Stimulated activated CD4-positive, alpha-beta T cell treated with anti-CD3 and anti-CD28 coated beads, Interleukin-12 subunit alpha, Interleukin-12 subunit beta, amount 100 ng/mL, for 48 hours (primary cell): ENCODE results near the gene DUSP12.
A peak's percentile ranks its signal among the peaks of the same experiment; 100 is the strongest.
"Not testable (repeated sequence)": the region's sequence is repeated elsewhere in the genome, so short reads cannot be mapped to it uniquely, and the experiment has no call there.

Experiments
- DNase-seq, 3 donors: peaks; one replicate each; pipeline ENCODE4 v3.0.0-alpha.2; 2020; ENCODE audit warnings: low read depth in 2 of 3, low spot score in 1 of 3

Gene DUSP12

GRCh38 chr1:161749509-161750407 is at the start of gene DUSP12:
Gene DUSP12 (plus strand): TSS chr1:161749786. CDS start chr1:161749802, 16 bp downstream.
- peak; percentile 82 to 86 (median 85) for DNase-seq

- no peak for DNase-seq
Observed at GRCh38 chr1:161702250-161702649, 47.3 kb upstream of the DUSP12 start.

GRCh38 chr1:161705537-161705936 is 44.0 kb upstream of the DUSP12 start:
- no peak for DNase-seq

- DNase-seq: no peak
Observed at GRCh38 chr1:161706113-161706481, 43.5 kb upstream of the DUSP12 start.

- no peak for DNase-seq
Observed at GRCh38 chr1:161706482-161707347, 42.9 kb upstream of the DUSP12 start, which contains the start of gene FCRLA. Gene FCRLA (plus strand): TSS chr1:161707229. CDS start chr1:161707265, 36 bp downstream.

- DNase-seq: no peak
Observed at GRCh38 chr1:161707503-161707902, 42.1 kb upstream of the DUSP12 start.

GRCh38 chr1:161709373-161709772 is 40.2 kb upstream of the DUSP12 start:
- no peak for DNase-seq

- no peak for DNase-seq
Observed at GRCh38 chr1:161710560-161710959, 39.0 kb upstream of the DUSP12 start.

GRCh38 chr1:161718559-161719324 is 30.8 kb upstream of the DUSP12 start:
- no peak for DNase-seq

- DNase-seq: no peak
Observed at GRCh38 chr1:161719325-161719611, 30.3 kb upstream of the DUSP12 start.

- DNase-seq: no peak
Observed at GRCh38 chr1:161720422-161720821, 29.2 kb upstream of the DUSP12 start.

- no peak for DNase-seq
Observed at GRCh38 chr1:161720956-161721737, 28.4 kb upstream of the DUSP12 start, which contains the start of gene FCRLB. Gene FCRLB (plus strand): TSS chr1:161721544. CDS start chr1:161722673, 1,129 bp downstream.

- no peak for DNase-seq
Observed at GRCh38 chr1:161721738-161722343, 27.7 kb upstream of the DUSP12 start.

GRCh38 chr1:161722406-161722805 is 27.2 kb upstream of the DUSP12 start:
- DNase-seq: no peak

GRCh38 chr1:161723459-161724141 is 26.0 kb upstream of the DUSP12 start:
- DNase-seq: no peak

- DNase-seq: not testable (repeated sequence)
Observed at GRCh38 chr1:161725258-161725907, 24.2 kb upstream of the DUSP12 start.

- DNase-seq: no peak
Observed at GRCh38 chr1:161725908-161726472, 23.6 kb upstream of the DUSP12 start.

GRCh38 chr1:161726473-161727255 is 22.9 kb upstream of the DUSP12 start:
- peak in 1 of 3 donors; percentile 35 for DNase-seq
